NK-92 (cell line): ENCODE data around the gene DUSP12.
"Not testable (repeated sequence)": the region's sequence is repeated elsewhere in the genome, so short reads cannot be mapped to it uniquely, and the experiment has no call there.

ENCODE experiments used
- DNase-seq: peaks from one replicate; lab custom pipeline; 2025; ENCODE audit not compliant: unreplicated experiment; lab: John Stamatoyannopoulos, UW

The DUSP12 gene

GRCh38 chr1:161749509-161750407 is at the start of gene DUSP12:
Gene DUSP12 (plus strand): TSS chr1:161749786. CDS start chr1:161749802, 16 bp downstream.
- no peak for DNase-seq

DNA sequence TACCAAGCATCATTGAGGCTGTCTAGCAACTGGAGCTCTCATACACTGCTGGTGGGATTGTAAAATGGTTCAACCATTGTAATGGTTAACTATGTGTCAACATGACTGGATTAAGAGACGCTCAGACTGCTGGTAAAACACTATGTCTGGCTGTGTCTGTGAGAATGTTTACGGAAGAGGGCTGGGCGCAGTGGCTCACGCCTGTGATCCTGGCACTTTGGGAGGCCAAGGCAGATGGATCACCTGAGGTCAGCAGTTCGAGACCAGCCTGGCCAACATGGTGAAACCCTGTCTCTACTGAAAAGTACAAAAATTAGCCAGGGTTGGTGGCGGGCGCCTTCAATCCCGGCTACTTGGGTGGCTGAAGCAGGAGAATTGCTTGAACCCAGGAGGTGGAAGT is 47.3 kb upstream of the DUSP12 start:
- no peak for DNase-seq

DNA sequence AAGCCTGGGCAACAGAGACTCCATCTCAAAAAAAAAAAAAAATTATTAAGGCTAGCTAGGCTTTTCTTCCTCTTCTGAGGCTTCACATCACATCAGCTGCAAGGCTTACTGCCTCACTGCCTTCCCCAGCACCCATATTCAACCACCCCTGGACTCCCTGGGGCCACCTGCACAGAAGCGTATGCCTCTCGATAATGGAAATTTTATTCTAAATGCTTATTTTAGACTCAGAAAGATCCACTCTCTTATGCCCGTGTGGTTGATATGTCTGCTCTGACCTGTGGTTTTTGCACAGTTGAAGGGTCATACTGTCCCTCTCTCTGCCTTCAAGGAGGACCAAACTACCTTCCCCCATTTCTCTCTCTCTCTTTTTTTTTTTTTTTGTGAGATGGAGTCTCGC is 44.0 kb upstream of the DUSP12 start:
- no peak for DNase-seq

DNA sequence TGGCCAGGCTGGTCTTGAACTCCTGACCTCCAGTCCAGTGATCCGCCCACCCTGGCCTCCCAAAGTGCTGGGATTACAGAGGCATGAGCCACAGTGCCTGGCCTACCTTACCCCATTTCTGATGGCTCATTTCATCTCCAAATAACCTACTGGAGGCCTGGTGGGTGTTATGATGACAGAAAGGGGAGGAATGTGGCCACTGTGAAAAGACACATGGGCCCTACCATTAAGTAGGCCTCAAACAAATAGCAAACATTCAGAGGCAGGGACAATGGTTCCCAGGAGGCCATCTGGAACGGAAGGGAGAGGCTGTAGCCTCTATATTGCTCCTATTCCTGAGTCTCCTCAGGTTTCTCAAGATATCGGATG is 43.5 kb upstream of the DUSP12 start:
- no peak for DNase-seq

DNA sequence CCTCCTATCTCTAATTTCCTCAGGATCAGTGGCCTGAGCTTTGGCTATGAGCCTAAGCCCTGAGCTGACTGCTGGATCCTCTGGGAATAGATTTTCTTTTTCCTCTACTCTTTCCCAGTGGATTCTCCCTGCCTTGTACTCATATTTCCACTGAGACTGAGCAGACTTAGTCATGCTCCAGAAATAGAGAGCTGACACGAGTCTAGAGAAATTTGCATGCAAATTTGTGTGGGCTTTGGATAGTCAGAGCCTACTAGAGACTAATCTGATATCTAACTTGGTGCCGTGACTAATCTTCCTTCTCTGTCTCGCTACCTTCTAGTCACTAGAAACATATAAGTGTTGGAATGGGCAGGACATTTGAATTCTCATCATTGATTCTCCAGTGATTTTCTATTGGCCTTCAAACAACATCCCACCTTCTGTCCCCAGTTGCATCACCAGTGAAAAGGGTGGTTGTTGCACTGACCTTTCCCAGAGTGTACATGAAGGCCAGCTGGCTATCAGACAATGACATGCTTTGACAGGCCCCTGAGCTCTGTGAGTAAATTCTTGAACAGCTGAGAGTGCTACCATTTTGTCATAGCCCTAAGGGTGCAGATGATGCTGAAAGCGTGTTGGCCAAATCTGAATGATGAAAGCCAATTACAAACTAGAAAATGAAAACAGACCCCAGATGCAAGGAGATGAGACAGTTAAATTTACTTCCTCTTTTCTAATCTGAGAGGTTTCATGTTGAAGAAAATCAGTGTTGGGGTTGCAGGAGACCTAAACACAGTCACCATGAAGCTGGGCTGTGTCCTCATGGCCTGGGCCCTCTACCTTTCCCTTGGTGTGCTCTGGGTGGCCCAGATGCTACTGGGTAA is 42.9 kb upstream of the DUSP12 start, which contains the start of gene FCRLA:
Gene FCRLA, plus strand, starts transcription at position 748 of the 866 bp plus-strand sequence. Its CDS starts 36 bp downstream, at position 784.
- DNase-seq = no peak

- DNase-seq = no peak
Measured at GRCh38 chr1:161707503-161707902, 42.1 kb upstream of the DUSP12 start.

DNA sequence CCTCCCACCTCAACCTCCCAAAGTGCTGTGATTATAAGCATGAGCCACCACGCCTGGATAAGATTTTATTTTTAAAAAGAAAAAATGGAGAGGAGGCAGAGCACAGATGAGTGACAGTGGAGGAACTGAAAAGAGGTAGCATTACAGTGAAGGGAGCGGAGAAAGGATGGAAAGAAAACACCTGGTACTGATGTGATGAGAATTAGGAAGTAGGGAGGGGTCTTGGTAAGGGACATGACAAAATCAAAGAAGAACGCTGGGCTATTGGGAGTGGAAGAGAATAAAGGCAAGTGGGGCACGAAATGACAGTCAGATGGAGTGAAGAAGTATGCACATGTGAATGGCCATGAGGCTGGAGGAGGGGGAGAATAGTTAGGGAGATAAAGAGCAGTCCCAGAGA is 40.2 kb upstream of the DUSP12 start:
- no peak for DNase-seq

- no peak for DNase-seq
Measured at GRCh38 chr1:161710560-161710959, 39.0 kb upstream of the DUSP12 start.

DNA sequence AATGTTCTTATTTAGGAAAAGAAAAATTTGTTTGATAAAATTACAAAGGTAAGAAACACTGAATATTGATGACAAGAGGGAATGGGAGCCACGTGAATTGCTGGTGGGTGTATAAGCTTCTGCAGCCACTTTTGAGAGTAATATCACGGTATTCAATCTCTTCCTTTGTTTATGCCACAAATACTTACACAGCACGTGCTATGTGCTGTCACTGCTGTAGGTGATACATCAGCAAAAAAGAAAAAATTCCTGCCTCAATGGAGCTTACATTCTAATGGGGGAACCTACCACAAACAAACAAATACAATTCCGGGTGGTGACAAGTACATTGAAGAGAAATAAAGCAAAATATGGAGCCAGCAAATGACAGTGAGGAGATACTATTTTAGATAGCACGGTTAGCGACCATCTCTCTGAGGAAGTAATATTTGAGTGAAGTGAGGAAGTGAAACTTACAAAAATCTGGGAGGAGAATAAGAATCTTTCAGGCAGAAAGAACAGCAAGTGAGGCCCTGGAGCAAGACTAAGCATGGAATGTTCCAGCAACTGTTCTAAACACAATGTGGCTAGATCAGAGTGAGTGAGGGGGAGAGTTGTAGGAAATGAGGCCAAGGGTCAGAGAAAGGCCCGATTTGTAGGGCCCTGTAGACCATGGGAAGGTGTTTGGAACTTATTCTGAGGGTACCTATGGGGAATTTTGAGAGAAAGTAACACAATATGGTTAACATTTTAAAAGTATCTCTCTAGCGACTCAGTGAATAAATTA is 30.8 kb upstream of the DUSP12 start:
- DNase-seq = no peak

DNA sequence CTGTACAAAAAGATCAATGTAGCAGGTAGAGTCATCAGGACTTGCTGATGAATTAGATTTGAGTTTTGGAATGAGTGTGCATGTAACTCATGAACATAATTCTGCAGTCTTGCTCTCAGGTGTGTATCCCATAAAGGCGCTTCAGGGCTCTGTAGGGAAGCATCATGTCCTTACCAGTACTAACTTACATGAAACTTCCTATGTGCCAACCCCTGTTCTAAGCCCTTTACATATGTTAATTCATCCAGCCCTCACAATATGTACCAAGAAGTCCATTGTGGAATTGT is 30.3 kb upstream of the DUSP12 start:
- DNase-seq = no peak

DNA sequence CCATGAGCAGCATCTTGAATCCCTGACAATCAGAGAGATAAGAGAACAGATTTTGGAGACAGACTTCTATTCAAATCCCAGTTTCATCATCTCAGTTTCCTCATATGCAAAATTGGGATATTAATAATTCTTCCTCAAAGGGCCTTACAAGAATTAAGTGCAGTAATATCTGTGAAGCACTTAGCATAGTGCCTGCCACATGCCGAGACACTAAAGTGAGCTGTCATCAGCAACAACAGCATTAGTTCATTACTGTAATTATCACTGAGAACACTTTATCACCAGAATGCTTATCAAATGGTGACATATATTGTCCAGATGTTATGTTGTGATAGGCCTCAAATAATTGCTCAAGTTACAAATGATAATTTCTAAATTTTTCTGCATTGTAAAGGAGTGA is 29.2 kb upstream of the DUSP12 start:
- no peak for DNase-seq

DNA sequence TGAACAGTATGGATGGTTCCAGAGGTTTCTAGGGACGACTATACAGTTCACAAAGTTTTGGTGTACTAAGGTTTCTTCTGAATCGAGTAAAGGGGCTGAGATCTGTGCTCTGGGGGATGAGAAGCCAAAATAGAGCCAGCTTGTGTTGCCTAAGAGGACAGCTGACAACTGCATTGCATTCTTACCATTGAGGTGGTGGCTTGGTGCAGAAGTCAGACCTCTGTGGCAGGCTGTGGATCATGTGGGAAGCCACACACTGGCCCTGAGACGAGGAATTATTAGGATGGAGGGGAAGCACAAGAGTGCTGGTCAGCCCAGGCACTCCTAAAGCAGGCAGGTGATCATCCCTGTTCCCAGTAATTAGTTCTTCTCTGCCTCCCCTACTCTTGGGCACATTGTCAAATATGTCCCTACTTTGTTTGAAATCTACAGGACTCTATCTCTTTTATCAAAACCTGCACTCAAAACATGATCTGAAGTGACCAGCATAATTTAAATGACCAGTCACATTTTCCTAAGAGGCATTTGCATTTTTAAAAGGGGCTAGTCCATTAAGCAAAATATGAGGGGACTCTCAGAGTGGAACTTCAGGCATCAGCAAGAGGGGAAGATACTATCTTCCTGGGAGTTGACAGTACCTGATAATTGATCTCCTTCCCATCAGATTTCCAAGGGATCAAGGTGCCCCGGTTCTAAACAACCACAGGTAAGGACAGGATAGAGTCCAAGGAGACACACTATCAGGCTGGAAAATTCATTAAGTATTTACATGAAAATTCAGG is 28.4 kb upstream of the DUSP12 start, which contains the start of gene FCRLB:
Gene FCRLB, plus strand, starts transcription at position 589 of the 782 bp plus-strand sequence. CDS start 1,129 bp downstream, outside the sequence.
- DNase-seq = no peak

DNA sequence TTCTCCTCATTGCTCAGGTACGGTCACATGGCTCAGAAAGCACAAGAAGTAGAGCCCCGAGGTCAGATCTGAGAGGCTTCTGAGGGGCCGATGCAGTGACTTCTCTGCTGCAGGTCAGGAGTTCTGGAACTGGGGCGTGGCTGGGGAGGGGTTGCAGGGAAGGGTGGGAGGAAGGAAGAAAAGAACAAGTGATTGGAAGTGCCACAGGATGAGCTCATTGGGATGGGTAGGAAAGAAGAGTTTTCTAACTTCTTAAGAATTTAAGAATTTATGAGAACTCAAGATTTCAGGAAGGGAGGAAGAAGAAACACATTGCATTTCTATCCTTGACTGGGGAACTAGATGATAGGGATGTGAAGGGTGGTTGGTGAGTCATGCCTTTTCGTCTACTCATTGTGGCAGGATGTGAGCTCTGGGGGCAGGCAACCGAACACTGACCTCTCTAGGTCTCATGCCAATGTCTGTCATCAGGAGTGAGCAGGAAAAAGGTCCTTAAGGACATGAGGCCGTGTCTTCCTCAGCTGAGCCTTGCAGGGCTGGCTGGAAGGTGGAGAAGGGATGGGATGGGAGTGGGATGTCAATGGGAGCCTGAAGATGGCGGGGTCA is 27.7 kb upstream of the DUSP12 start:
- DNase-seq = no peak

GRCh38 chr1:161722406-161722805 is 27.2 kb upstream of the DUSP12 start:
- DNase-seq = no peak

- no peak for DNase-seq
Measured at GRCh38 chr1:161723459-161724141, 26.0 kb upstream of the DUSP12 start.

- DNase-seq = not testable (repeated sequence)
Measured at GRCh38 chr1:161725258-161725907, 24.2 kb upstream of the DUSP12 start.

DNA sequence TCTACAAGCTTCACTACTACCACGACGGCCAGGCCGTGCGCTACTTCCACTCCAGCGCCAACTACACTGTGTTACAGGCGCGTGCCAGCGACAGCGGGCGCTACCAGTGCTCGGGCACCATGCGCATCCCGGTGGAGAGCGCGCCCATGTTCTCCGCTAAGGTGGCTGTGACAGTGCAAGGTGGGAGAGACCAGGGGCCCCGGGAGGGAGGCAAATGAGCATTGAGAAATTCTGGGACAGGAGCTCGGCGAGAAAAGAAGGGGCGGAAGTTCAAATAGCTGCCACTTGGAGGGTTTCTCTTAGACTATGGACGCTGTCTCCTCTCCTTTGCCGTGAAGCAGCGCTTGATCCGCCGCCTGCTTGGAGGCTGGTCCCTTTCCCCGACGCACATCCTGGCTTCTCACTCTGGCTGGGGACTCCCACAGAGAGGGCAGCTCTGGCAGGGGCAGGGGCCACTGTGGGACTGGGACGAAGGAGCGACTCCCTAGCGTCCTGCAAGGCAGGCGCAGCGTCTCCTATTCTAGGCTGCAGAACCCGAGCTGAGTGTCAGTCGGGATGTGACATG is 23.6 kb upstream of the DUSP12 start:
- no peak for DNase-seq

GRCh38 chr1:161726473-161727255 is 22.9 kb upstream of the DUSP12 start:
- DNase-seq = no peak
